CD4-positive, alpha-beta T cell (primary cell): ENCODE measurements around the gene VAV2. TPM values are rescaled to one million over a fixed set of nuclear protein-coding genes. Genes with fewer than 3 reads are reported as not detected.

Experiments used
- ATAC-seq: fragments of 200-7000 bp; cut with Tn5 transposase; one replicate; pipeline ENCODE4 v1.10.0; 2022; ENCODE audit warnings: mild to moderate bottlenecking; ENCODE audit not compliant: poor library complexity
- CTCF ChIA-PET: fragments of 350-600 bp; sonication (Branson Sonifier 250); formaldehyde crosslinking; loops from one replicate; lab custom pipeline; 2021; ENCODE audit warnings: antibody characterized with exemption, inconsistent platforms; lab: Charles Lee
- POLR2A ChIA-PET: fragments of 350-600 bp; sonication (Branson Sonifier 250); formaldehyde crosslinking; loops from one replicate; lab custom pipeline; 2021; ENCODE audit warnings: antibody characterized with exemption, inconsistent platforms; lab: Charles Lee
- DNase-seq, 14 experiments: peaks; one replicate each; pipeline ENCODE4 v3.0.0-alpha.2; 2013 to 2020; ENCODE audit warnings: mixed read lengths in 2 of 14
- H3K27ac ChIP-seq, 2 donors: one replicate each; pipeline versions ENCODE4 v1.5.1 to v1.7.0; 2013; ENCODE audit warnings: low read length in 2 of 2, low read depth in 1 of 2, mild to moderate bottlenecking in 1 of 2
- H3K27me3 ChIP-seq, 2 experiments: 1 replicate in 1 of 2; 2 replicates in 1 of 2; pipeline versions ENCODE4 v1.6.1 to v1.7.0; 2013; ENCODE audit warnings: low read length in 2 of 2, control low read depth in 1 of 2, mild to moderate bottlenecking in 1 of 2, moderate library complexity in 1 of 2; ENCODE audit not compliant: insufficient read depth in 2 of 2, control insufficient read depth in 1 of 2
- H3K36me3 ChIP-seq: one replicate; pipeline ENCODE4 v1.6.1; 2013; ENCODE audit warnings: low read length, control low read depth; ENCODE audit not compliant: insufficient read depth
- H3K4me1 ChIP-seq: one replicate; pipeline ENCODE4 v1.6.1; 2013; ENCODE audit warnings: low read length, control low read depth; ENCODE audit not compliant: insufficient read depth
- H3K4me3 ChIP-seq: one replicate; pipeline ENCODE4 v1.5.1; 2013; ENCODE audit warnings: mild to moderate bottlenecking, low read length, moderate library complexity
- H3K9me3 ChIP-seq, 2 experiments: 1 replicate in 1 of 2; 2 replicates in 1 of 2; pipeline versions ENCODE4 v1.6.1 to v1.7.0; 2013; ENCODE audit warnings: low read length in 2 of 2, mild to moderate bottlenecking in 2 of 2, control low read depth in 1 of 2, moderate library complexity in 1 of 2; ENCODE audit not compliant: control insufficient read depth in 1 of 2, insufficient read depth in 1 of 2
- H3K27ac Mint-ChIP-seq: one replicate; pipeline ENCODE4 v1.8.0; 2020; ENCODE audit warnings: mixed read lengths
- H3K27me3 Mint-ChIP-seq: one replicate; pipeline ENCODE4 v1.8.0; 2021; ENCODE audit warnings: mixed read lengths
- H3K36me3 Mint-ChIP-seq: one replicate; pipeline ENCODE4 v1.8.0; 2021; ENCODE audit warnings: low read depth, mixed read lengths
- H3K4me1 Mint-ChIP-seq: one replicate; pipeline ENCODE4 v1.8.0; 2021; ENCODE audit warnings: low read depth, mixed read lengths
- H3K4me3 Mint-ChIP-seq: one replicate; pipeline ENCODE4 v1.8.0; 2020; ENCODE audit warnings: mild to moderate bottlenecking, mixed read lengths
- H3K9me3 Mint-ChIP-seq: one replicate; pipeline ENCODE4 v1.8.0; 2020; ENCODE audit warnings: mixed read lengths
- CTCF ChIP-seq: fragments of 200-600 bp; IDR thresholded peaks from one replicate; pipeline ENCODE4 v1.8.0; 2022; ENCODE audit warnings: antibody characterized with exemption, mild to moderate bottlenecking
- intact Hi-C, 2 experiments: fragments of 100-400 bp; cut with DNase I in 1 of 2; cut with micrococcal nuclease in 1 of 2; formaldehyde crosslinking; loops; one replicate each; pipeline versions ENCODE4 v1.15.1 to v1.9.0; 2023 to 2025; cut with DNase I, micrococcal nuclease
- total RNA-seq, 174 experiments: library from RNA in 2 of 174; stranded (reverse) in 2 of 174; gene quantifications; one replicate each; pipeline ENCODE4 v1.2.3 and lab custom pipeline; 2021 to 2026

VAV2 gene
- total RNA-seq, 2 experiments from 2014 or later: 1.6 to 1.7 TPM

GRCh38 chr9:133999851-134000265, 7.7 kb upstream of the VAV2 start:
- H3K36me3 ChIP-seq: no peaks in the 10 kb centered on the region
- no peak for TF ChIP-seq CTCF
- H3K27me3 ChIP-seq: no peaks in the 10 kb centered on the region
- Mint-ChIP-seq H3K4me3 (no peak overlapping the region), H3K27ac (no peak overlapping the region), H3K36me3 (no peaks in the 10 kb centered on the region), H3K9me3 (no peaks in the 10 kb centered on the region), H3K27me3 (no peaks in the 10 kb centered on the region), H3K4me1 (no peaks in the 10 kb centered on the region)
- peaks cover 0 to 3% of the 10 kb centered on the region in 2 experiments for H3K9me3 ChIP-seq
- no peak overlapping the region for H3K27ac ChIP-seq
- ChIA-PET POLR2A (no interaction called here), CTCF (no interaction called here)
- no peak overlapping the region for H3K4me3 ChIP-seq
- intact Hi-C loops: loop anchor here in 1 of 2 experiments (10.0 kb wide), 1 partner anchor 465 kb away; the partner anchor contains the start of gene ADAMTSL2
- no peak for DNase-seq
- no peak for ATAC-seq
- H3K4me1 ChIP-seq: no peaks in the 10 kb centered on the region

DNA sequence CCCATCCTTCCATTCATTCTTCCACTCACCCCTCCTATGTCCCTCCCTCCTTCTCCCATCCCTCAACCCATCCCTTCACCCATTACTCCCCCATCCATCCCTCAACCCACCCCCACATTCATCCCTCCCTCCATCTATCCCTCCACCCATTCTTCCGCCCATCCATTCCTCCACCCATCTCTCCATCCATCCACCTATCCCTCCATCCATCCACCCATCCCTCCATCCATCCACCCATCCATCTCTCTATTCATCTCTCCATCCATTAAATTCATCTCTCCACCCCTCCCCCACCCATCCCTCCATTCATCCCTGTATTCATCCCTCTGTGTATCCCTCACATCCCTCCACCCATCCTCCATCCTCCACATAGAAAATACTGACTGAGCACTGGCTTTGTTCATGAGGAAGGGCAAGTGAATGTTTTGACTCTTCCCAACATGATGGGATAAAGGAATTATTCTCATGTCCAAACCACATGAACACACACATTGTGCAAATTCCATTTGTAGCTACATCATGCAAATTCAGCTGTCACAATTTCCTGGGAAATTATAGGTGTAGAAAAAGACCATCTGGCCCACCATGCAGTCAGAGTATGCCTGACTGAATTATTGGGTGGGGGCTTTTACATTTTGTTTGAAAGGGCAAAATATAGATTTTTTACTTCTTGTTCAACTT, 6.9 kb upstream of the VAV2 start:
- Histone ChIP-seq H3K4me1 (peaks cover 6% of the 10 kb centered on the region), H3K4me3 (no peak overlapping the region), H3K36me3 (no peaks in the 10 kb centered on the region), H3K27ac (no peak overlapping the region), H3K9me3 (peaks cover 0 to 3% of the 10 kb centered on the region in 2 experiments), H3K27me3 (no peaks in the 10 kb centered on the region)
- DNase-seq (no peak), ATAC-seq (no peak)
- ChIA-PET CTCF (no interaction called here), POLR2A (no interaction called here)
- Mint-ChIP-seq H3K9me3 (no peaks in the 10 kb centered on the region), H3K36me3 (no peaks in the 10 kb centered on the region), H3K27ac (no peak overlapping the region), H3K4me1 (no peaks in the 10 kb centered on the region), H3K4me3 (no peak overlapping the region), H3K27me3 (no peaks in the 10 kb centered on the region)
- intact Hi-C loops: loop anchor here in 1 of 2 experiments (10.0 kb wide), 1 partner anchor 464 kb away; the partner anchor contains the start of gene ADAMTSL2
- no peak for TF ChIP-seq CTCF

- CTCF ChIA-PET: no interaction called here
- Mint-ChIP-seq H3K27ac (no peak overlapping the region), H3K4me1 (no peaks in the 10 kb centered on the region), H3K36me3 (no peaks in the 10 kb centered on the region), H3K9me3 (no peaks in the 10 kb centered on the region), H3K4me3 (no peak overlapping the region), H3K27me3 (no peaks in the 10 kb centered on the region)
- Histone ChIP-seq H3K4me1 (peaks cover 19% of the 10 kb centered on the region), H3K9me3 (peaks cover 0 to 3% of the 10 kb centered on the region in 2 experiments), H3K27me3 (no peaks in the 10 kb centered on the region), H3K36me3 (no peaks in the 10 kb centered on the region), H3K27ac (no peak overlapping the region), H3K4me3 (no peak overlapping the region)
- POLR2A ChIA-PET: no interaction called here
- TF ChIP-seq CTCF: no peak
- ATAC-seq (no peak), DNase-seq (no peak)
- intact Hi-C loops: loop anchor here in 1 of 2 experiments (10.0 kb wide), 1 partner anchor 463 kb away; the partner anchor contains the start of gene ADAMTSL2
These were observed 5.5 kb upstream of the VAV2 start for GRCh38 chr9:133997584-133997983.
